Smooth muscle cell (in vitro differentiated cells): Measurements from ENCODE around the gene CLK3. TPM values are rescaled to one million over a fixed set of nuclear protein-coding genes. Genes with fewer than 3 reads are reported as not detected.

Experiments used
- DNase-seq: peaks from one replicate; lab custom pipeline; 2025; ENCODE audit not compliant: unreplicated experiment; lab: John Stamatoyannopoulos, UW
- H2AFZ ChIP-seq: fragments of 200-600 bp; sonication (generic); 2 replicates; pipeline ENCODE4 v1.6.0; 2016; ENCODE audit warnings: antibody characterized with exemption, low read depth, mild to moderate bottlenecking
- H3F3A ChIP-seq: fragments of 200-600 bp; sonication (generic); 2 replicates; pipeline ENCODE4 v1.6.0; 2017; ENCODE audit warnings: antibody characterized with exemption, low read depth
- H3K27ac ChIP-seq: fragments of 200-600 bp; sonication (generic); 2 replicates; pipeline ENCODE4 v1.5.1; 2016; ENCODE audit warnings: low read depth, mild to moderate bottlenecking
- H3K27me3 ChIP-seq: fragments of 200-600 bp; sonication (generic); 2 replicates; pipeline ENCODE4 v1.6.1; 2016; ENCODE audit warnings: low read depth, mild to moderate bottlenecking
- H3K36me3 ChIP-seq: fragments of 200-600 bp; sonication (generic); 2 replicates; pipeline ENCODE4 v1.5.1; 2016; ENCODE audit warnings: low read depth
- H3K4me1 ChIP-seq: fragments of 200-600 bp; sonication (generic); 2 replicates; pipeline ENCODE4 v1.5.1; 2016; ENCODE audit warnings: low read depth
- H3K4me2 ChIP-seq: fragments of 200-600 bp; sonication (generic); 2 replicates; pipeline ENCODE4 v1.6.0; 2016; ENCODE audit warnings: mild to moderate bottlenecking
- H3K4me3 ChIP-seq: fragments of 200-600 bp; sonication (generic); 2 replicates; pipeline ENCODE4 v1.5.1; 2016; ENCODE audit warnings: mild to moderate bottlenecking
- H3K79me2 ChIP-seq: fragments of 200-600 bp; sonication (generic); 2 replicates; pipeline ENCODE4 v1.6.0; 2016; ENCODE audit warnings: low read depth, mild to moderate bottlenecking
- H3K9ac ChIP-seq: fragments of 200-600 bp; sonication (generic); 2 replicates; pipeline ENCODE4 v1.6.0; 2016; ENCODE audit warnings: low read depth
- H3K9me3 ChIP-seq: fragments of 200-600 bp; sonication (generic); replicated peaks from 2 replicates; pipeline ENCODE4 v1.5.1; 2016; ENCODE audit warnings: low read depth
- H4K20me1 ChIP-seq: fragments of 200-600 bp; sonication (generic); 2 replicates; pipeline ENCODE4 v1.6.0; 2016; ENCODE audit warnings: low read depth
- WGBS: methylation state at CpG from one replicate; pipeline ENCODE4 v1.1.7; 2016; ENCODE audit warnings: low lambda C conversion rate; 5-methylcytosine and 5-hydroxymethylcytosine counted together
- polyA plus RNA-seq: library from polyadenylated mRNA; unstranded; fragments of >200 nt; fragmentation: Nextera tagmentation; extraction: Ambion mirVana; gene quantifications from 2 replicates; pipeline ENCODE4 v1.2.1, GENCODE V29; 2016
- total RNA-seq: library from RNA; depleted of rRNA; stranded (reverse); fragments of >200 nt; gene quantifications from 2 replicates; pipeline ENCODE4 v1.2.3, GENCODE V29; 2014
- TF ChIP-seq, protein P1 (sequence below): fragments of 200-600 bp; sonication (generic); IDR thresholded peaks from 2 replicates; pipeline ENCODE4 v1.5.1; 2017; ENCODE audit warnings: borderline replicate concordance, mild to moderate bottlenecking, antibody characterized with exemption; ENCODE audit not compliant: insufficient read depth, poor library complexity, severe bottlenecking

CLK3 gene
- total and polyA plus RNA-seq, 2 experiments from 2014 or later: 68.8 to 105 TPM

DNA sequence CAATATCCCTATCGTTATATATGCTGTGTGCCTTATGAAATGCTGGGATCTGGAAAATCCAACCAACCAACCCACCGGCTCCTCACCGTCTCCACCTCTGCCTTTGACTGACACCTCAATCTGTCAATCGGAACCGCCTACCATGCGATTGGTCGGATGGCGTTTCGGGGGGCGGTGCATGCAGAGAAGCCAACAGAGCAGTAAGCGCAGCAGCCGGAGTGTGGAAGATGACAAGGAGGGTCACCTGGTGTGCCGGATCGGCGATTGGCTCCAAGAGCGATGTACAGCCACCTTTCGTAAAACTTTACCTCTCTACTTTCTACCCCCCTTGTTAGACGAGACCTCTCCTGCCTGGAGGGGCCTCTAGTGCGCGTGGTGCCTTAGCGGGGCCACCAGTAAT is 6.3 kb downstream of the CLK3 start:
- Histone ChIP-seq H3K4me2 (no peak overlapping the region), H3K79me2 (peaks cover 58% of the 10 kb centered on the region), H4K20me1 (peaks cover 98% of the 10 kb centered on the region), H3K36me3 (peaks cover 7% of the 10 kb centered on the region), H3K9me3 (no peaks in the 10 kb centered on the region), H3K27me3 (no peaks in the 10 kb centered on the region), H3K27ac (no peak overlapping the region), H2AFZ (no peak overlapping the region), H3K4me3 (no peak overlapping the region), H3K4me1 (peaks cover 6% of the 10 kb centered on the region), H3F3A (peaks cover 5% of the 10 kb centered on the region), H3K9ac (no peak overlapping the region)
- WGBS: 95% methylated on average over 21 of the region's 21 CpGs
- DNase-seq: no peak
- TF ChIP-seq, protein P1, sequence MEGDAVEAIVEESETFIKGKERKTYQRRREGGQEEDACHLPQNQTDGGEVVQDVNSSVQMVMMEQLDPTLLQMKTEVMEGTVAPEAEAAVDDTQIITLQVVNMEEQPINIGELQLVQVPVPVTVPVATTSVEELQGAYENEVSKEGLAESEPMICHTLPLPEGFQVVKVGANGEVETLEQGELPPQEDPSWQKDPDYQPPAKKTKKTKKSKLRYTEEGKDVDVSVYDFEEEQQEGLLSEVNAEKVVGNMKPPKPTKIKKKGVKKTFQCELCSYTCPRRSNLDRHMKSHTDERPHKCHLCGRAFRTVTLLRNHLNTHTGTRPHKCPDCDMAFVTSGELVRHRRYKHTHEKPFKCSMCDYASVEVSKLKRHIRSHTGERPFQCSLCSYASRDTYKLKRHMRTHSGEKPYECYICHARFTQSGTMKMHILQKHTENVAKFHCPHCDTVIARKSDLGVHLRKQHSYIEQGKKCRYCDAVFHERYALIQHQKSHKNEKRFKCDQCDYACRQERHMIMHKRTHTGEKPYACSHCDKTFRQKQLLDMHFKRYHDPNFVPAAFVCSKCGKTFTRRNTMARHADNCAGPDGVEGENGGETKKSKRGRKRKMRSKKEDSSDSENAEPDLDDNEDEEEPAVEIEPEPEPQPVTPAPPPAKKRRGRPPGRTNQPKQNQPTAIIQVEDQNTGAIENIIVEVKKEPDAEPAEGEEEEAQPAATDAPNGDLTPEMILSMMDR: no peak

DNA sequence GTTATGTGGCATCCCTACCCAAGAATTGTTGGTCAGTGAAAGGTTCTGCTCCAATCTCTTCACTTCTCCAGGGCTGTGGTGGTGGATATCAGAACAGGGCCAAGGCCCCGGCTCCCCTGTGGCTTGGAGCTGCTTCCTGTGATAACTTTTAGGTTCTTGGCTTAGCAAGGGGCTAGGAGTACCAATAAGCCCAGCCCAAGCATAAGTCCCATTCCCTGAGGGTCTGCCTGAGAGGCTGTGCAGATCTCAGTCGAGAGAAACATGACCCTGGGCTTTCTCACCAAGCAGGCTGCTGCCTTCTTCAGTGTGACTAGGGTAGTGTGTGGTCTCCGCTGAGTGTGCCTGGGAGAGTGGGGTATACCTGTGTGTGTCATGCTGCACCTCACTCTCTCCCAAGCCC is 7.1 kb downstream of the CLK3 start:
- TF ChIP-seq, protein P1: no peak
- no peak overlapping the region for H3K9ac ChIP-seq
- no peak for DNase-seq
- no peak overlapping the region for H3K4me3 ChIP-seq
- no peaks in the 10 kb centered on the region for H3F3A ChIP-seq
- no peaks in the 10 kb centered on the region for H3K27me3 ChIP-seq
- H2AFZ ChIP-seq: no peak overlapping the region
- peaks cover 98% of the 10 kb centered on the region for H4K20me1 ChIP-seq
- H3K4me2 ChIP-seq: no peak overlapping the region
- no peaks in the 10 kb centered on the region for H3K4me1 ChIP-seq
- H3K36me3 ChIP-seq: peaks cover 7% of the 10 kb centered on the region
- peaks cover 50% of the 10 kb centered on the region for H3K79me2 ChIP-seq
- H3K27ac ChIP-seq: no peak overlapping the region
- no peaks in the 10 kb centered on the region for H3K9me3 ChIP-seq
- WGBS: 93% methylated on average over 3 of the region's 3 CpGs

DNA sequence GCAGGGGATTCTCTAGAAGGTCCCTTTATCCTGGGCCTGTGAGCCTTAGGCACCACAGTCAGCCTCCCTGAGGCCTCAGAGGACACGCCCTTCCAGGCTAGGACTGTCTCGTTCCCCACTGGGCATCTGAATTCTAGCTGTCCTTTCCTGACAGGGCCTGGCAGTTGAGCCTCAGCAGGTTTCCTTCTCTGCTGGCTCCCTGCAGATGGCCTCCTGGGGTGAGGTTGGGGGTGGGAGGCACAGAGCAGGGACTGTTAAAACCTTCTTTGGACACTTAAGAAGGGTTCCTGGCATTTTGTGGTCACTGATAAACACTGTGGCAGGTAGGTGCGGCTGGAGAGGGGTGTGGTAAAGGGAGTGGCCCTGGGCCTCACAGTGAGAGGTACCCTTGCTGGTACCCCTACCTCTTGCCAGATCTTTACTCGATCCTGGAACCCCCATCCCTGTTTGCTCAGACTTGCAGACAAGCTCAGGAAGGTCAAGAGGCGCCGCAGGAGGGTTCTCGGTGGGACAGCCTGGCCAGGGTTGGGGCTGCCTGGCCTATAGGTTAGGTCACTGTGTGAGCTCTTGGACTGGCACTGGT is 8.5 kb downstream of the CLK3 start:
- H4K20me1 ChIP-seq: peaks cover 98% of the 10 kb centered on the region
- peaks cover 37% of the 10 kb centered on the region for H3K79me2 ChIP-seq
- H2AFZ ChIP-seq: no peak overlapping the region
- TF ChIP-seq, protein P1: no peak
- H3K36me3 ChIP-seq: peaks cover 7% of the 10 kb centered on the region
- no peak for DNase-seq
- no peaks in the 10 kb centered on the region for H3F3A ChIP-seq
- H3K9me3 ChIP-seq: no peaks in the 10 kb centered on the region
- no peak overlapping the region for H3K9ac ChIP-seq
- WGBS: 97% methylated on average over 7 of the region's 7 CpGs
- H3K4me1 ChIP-seq: no peaks in the 10 kb centered on the region
- H3K27ac ChIP-seq: no peak overlapping the region
- H3K27me3 ChIP-seq: no peaks in the 10 kb centered on the region
- no peak overlapping the region for H3K4me2 ChIP-seq
- H3K4me3 ChIP-seq: no peak overlapping the region

DNA sequence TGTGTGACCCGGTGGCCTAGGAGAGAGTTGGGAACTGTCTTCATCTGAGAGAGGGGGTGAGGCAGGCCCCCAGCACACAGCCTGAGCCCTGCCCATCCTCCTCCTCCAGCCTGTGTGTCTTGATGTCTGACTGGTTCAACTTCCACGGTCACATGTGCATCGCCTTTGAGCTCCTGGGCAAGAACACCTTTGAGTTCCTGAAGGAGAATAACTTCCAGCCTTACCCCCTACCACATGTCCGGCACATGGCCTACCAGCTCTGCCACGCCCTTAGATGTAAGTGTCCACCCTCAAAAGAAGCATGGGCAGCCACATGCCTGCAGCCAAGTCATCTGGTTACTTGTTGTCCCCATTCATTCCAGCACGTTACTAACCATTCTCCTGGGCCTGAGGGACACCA is 10.1 kb downstream of the CLK3 start:
- WGBS: 94% methylated on average over 6 of the region's 6 CpGs
- Histone ChIP-seq H3K9me3 (no peaks in the 10 kb centered on the region), H3K4me3 (no peak overlapping the region), H4K20me1 (peaks cover 96% of the 10 kb centered on the region), H3K79me2 (peaks cover 23% of the 10 kb centered on the region), H2AFZ (no peak overlapping the region), H3K9ac (no peak overlapping the region), H3K27me3 (no peaks in the 10 kb centered on the region), H3K4me2 (no peak overlapping the region), H3K36me3 (peaks cover 7% of the 10 kb centered on the region), H3K27ac (no peak overlapping the region), H3F3A (peaks cover 4% of the 10 kb centered on the region), H3K4me1 (no peaks in the 10 kb centered on the region)
- no peak for DNase-seq
- TF ChIP-seq, protein P1: no peak
